Inflammatory macrophage treated with lipopolysaccharide for 1 hour (primary cell): ENCODE measurements around the gene CPN2.
A peak's percentile ranks its signal among the peaks of the same experiment; 100 is the strongest.

Experiments
- DNase-seq, 2 donors: peaks; one replicate each; pipeline ENCODE4 v3.0.0-alpha.2; 2020 to 2022

The CPN2 gene

DNA sequence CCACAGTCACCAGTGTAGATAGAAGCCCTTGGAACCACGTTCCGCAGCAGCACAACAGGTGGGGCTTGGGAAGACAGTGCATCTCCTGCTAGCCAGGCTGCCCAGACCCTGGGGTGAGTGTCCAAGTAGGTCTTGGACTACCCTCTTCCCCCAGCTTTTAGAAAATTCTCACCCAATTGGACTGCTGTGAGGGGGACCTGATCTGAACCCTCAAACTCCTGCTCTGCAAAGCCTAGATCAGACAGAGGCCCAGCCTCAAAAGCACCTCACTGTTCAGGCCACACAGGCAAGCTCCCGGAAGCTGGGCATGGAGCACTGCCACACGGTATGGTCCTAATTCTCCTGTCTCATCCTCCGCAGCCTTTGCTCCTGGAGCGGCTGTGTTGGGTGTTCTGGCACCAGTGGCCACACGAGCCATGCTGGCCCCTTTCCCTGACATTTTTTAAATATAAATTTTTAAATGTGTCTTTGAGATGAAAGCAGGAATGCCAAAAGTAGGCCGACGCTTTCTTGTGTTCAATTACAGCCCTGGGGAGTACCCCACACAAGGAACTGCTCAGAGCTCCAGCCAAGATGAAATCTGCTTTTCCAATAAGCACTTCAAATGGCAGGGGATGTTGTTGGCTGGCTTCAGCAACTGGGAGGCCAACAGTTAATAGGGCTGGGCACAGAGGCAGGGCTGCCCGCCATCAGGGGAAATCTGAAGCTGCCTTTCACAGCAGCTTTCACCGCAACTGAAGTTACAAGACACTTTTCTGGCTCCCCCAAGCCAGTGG, 40.9 kb downstream of the CPN2 start:
- no peak for DNase-seq

DNA sequence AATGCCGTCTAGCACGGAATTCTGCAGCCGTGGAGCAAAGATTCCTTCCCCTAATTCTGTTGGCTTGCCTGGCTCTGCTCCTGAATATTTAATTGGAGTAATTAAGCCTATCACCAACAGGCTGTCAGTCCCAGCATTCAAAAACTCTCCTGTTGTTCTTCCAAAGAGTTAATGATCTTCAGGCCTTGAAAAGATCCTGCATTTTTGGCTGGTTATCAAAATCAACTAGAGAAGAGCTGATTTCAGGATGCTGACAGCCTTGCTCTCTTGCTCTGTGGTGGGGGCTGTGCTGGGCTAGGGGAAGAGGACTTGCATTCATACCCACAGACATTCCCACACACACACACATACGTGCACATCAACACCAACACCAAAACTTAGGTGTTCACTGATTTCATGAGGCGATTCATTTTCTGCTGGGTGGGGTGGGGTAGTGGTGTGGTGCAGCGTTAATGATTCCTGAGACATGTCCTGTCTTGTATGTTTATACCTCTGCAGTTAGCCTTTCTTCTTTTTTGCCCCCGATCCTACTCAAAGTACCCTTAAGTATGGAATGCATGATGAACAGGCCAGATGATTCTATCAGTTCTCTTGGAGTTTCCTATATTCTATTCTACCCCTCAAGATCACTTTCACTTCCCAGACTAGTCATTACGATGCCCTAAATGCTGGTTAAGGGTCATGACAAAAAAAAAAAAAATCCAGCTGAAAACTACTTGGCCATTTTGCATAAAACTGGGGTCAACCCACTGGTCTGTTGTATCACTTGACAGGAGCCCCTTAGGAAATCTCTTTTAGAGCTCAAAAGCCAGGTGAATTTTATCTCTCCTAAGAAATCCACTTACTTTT, 42.3 kb downstream of the CPN2 start:
- peak; percentile 33 to 34 for DNase-seq

DNA sequence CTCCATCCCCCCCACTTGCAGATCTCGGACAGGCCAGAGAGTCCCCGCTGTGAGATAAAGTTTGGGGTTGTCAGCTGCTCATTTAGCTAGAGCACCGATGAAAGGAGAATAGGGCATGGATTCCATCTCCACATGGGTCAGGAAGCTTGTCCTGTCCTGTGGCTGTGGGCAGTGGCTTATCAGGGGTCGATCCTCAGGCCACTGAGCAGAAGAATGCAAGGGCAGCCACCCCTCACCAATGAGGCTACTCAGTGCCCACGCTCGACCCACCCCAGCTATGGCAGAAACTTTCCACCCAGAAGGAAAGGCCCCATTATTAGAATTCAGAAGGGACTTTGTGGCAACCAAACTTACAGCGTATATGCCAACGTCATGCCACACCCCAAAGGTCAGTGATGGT, 43.3 kb downstream of the CPN2 start:
- DNase-seq: no peak

GRCh38 chr3:194306771-194307640, 44.1 kb downstream of the CPN2 start:
- DNase-seq: no peak

- DNase-seq: no peak
Measured at GRCh38 chr3:194306109-194306686, 44.9 kb downstream of the CPN2 start.

- DNase-seq: no peak
Measured at GRCh38 chr3:194305356-194306108, 45.6 kb downstream of the CPN2 start.

- DNase-seq: no peak
Measured at GRCh38 chr3:194304186-194304917, 46.8 kb downstream of the CPN2 start.

DNA sequence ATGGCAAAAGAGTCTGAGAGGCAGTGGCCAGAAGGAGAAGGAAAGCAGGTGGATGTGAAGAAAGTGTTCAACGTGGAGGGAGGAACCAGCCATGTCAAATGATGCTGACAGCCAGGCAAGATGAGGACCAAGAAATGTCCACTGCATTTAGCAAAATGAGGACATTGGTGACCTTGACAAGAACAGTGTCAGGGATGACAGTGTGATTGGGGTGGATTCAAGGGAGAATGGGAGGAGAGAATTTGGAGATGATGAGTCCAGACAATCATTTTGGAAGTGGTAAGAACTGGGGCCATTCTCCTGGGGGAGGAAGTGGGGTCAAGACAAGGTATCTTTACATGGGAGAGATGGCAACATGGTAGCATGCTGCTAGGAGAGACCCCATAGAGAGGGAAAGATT, 47.4 kb downstream of the CPN2 start:
- no peak for DNase-seq

GRCh38 chr3:194301730-194302129, 49.4 kb downstream of the CPN2 start:
- no peak for DNase-seq

DNA sequence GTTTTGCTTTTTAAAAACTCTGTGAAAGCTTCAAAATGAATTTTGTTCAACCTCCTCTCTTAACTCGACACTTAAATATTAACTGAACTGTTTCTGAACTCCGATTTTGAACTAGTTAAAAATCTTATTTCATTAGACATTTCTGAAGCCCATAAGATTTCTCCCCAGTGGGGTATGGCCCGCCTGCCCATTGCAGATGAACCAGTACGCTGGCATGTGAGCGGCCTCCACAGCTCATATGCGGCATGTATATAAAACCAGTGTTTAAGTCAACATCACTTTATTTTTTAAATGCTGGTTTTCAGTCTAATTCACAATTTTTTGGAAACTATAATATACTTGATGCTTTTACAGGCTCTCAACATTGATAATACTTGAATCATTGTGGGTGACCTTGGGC, 50.2 kb downstream of the CPN2 start:
- no peak for DNase-seq

DNA sequence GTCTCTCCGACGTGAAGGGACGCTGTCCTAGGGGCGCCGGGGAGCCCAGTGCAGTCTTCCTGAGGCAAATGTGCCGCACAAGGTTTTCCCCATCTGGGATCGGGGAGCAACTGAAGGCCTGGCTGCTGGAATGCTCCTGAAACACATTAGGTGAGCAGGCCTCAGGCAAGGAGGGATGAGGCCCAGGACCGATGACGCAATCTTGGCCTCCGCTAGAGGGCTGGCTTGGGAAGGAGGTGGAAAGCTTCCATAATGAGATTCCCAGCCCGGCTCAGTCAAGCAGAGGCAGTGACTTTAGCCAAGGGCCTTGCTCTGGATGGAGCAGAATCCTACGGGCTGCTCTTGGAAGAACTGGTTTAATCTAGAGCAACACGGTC, 50.8 kb downstream of the CPN2 start:
- no peak for DNase-seq

GRCh38 chr3:194298331-194299227, 52.5 kb downstream of the CPN2 start:
- no peak for DNase-seq

GRCh38 chr3:194296454-194297263, 54.5 kb downstream of the CPN2 start:
- DNase-seq: no peak

DNA sequence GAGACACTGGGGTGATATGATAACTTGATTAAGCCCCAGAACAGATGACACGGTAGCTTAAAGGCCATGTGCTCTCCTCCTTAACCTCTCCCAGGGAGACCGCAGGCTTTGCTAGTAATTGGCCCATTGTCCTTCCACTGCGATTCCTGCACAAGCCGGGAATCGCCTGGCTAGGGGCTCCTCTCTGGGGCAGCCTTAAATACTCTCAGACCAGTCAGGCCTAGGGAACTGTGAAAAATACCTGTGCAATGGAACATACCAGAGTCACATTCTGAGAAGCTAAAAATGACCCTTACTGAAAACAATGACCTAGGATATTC, 56.3 kb downstream of the CPN2 start:
- no peak for DNase-seq

GRCh38 chr3:194294199-194294894, 56.8 kb downstream of the CPN2 start:
- DNase-seq: no peak

GRCh38 chr3:194293546-194294198, 57.5 kb downstream of the CPN2 start:
- no peak for DNase-seq

DNA sequence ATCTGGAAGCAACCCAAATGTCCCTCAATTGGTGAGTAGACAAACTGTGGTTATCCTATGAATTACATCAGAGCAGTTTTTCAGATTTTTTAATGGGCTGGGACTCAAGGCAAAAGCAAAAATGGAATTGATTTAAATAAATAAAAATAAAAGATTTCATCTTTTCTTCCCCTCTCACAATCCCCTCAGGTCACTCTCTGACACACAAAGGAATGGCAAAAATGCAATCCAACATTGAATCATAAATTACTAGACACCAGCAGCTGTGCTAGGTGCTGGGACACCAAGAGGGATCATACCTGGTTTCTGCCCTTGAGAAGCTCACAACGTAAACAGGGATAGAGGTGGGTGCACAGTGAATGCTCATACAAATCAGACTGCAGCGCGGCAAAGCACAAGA, 58.8 kb downstream of the CPN2 start:
- no peak for DNase-seq
